ENCODE data around the gene CROCC2.
A peak's percentile ranks its signal among the peaks of the same experiment; 100 is the strongest.
"Not testable (repeated sequence)": the region's sequence is repeated elsewhere in the genome, so short reads cannot be mapped to it uniquely, and the experiment has no call there.

The CROCC2 gene

DNA sequence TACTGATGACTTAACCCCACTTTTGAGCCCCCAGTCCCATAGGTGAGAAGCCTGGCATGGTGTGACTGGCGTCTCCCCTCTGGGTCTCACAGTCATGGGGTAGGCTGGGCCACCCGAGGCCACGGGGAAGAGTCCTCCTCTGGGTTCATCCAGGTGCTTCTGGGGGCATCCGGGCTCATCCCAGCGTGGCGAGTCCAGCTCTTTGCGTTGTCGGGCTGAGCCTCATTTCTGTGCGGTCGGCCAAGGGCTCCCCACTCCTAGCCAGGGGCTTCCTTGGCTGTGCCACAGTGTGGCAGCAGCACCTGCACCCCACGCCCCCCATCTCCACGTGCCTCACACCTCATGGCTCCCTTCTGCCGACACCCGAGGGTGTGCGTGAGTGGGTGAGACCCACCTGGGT is 64.7 kb downstream of the CROCC2 start:
- no peak for DNase-seq (ENCODE audit: low read depth, low spot score)
- H3K4me3 ChIP-seq (ENCODE audit: low read length): no peak overlapping the region

DNA sequence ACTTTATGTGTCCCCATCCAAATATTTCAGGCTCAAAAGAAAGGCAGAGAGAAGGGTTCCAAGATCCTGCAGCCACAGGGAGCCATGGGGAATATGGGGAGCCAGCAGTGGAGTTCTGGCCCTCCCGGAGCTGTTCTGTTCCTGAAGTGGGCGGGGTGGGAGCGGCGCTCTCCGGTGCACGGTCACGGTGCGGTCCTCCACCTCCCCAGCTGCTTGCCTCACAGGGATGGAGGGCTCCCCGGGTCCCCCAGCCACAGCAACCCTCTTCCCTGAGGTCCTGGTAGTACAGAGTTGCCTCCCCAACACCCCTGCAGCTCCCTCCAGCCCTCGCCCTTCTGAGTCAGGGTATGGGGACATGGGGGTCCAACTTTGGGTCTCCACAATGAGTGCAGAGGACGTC is 66.1 kb downstream of the CROCC2 start:
- no peak for DNase-seq (ENCODE audit: low read depth, low spot score)
- H3K4me3 ChIP-seq (ENCODE audit: low read length): no peak overlapping the region

DNA sequence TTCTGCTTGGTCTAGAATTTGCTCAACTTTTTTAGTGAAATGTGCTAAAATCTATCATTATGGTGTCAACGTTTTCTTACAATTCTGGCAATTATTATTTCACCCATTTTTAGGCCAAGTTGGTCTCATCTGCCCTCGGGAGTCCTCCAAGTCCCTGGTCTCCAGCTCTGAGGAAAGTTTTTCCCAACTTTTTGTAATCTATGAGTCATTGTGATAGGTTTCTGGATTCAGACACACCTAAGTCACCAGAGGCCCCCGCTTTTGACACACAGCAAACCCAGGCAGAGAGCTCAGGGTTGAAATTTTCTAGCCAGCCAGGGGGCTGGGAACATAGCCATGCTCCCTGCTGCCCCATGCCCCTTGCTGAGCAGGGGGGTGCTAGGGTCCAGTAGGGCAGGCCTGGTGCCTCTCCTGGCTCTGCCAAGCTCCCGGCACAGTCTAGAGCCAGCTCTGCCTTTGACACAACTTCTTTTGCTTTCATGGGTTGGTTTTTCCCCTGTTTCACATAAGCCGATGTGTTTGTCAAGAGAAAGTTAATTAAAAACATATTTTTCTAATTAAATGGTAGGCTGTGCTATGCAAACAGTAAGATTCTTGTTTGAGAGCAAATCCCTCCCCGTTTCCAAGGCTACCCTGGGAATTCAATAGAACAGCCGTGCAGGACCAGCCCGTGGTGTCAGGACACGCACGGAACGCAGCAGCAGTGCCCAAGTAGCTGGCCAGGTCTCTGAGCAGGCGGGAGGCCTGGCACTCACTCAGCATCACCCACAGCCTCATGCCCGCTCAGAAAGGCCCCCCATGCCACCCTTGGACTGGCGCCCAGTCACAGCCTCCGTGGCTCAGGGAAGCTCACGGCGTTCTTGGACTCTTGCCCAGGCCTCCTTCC is 66.7 kb downstream of the CROCC2 start:
- DNase-seq (ENCODE audit: low read depth, low spot score): no peak
- H3K4me3 ChIP-seq (ENCODE audit: low read length): no peak overlapping the region

DNA sequence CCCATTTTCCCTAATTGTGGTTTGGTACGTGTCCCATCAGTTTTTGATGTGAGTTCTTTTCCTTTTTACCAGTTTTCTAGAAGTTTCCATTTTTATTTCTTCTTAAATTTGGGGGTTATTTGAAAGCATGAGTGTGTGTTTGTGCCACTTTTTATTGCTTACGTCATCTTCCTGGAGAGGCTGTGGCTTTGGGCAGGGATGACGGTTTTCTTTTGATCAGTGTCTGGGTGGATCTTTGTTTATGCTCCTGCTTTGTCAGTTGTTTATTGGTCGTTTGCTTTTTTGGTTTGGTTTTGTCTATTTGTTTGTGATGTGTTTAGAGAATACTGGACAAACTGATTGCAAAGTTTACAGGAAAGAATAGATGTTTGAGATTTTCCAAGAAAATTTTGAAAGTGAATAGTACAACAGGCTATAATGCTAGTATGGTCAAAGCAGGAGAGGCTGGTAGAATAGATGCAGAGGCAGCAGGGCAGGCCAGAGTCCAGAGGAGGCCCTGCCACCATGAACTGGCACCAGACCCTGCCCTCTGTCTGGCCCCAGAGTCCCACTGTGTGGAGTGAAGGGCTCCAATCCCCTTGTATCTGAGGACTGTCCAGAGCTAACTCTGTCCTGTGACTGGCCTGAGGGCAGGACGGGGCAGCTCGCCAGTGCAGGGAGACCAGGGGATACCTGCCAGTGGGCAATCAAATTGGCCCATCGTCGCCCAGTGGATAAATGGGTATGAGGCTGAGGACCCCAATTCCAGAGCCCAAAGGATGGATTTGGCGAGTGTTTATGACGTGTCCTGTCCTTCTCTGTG is 68.8 kb downstream of the CROCC2 start:
- peak; percentile 12 for DNase-seq (ENCODE audit: low read depth, low spot score)
- no peak overlapping the region for H3K4me3 ChIP-seq (ENCODE audit: low read length)

DNA sequence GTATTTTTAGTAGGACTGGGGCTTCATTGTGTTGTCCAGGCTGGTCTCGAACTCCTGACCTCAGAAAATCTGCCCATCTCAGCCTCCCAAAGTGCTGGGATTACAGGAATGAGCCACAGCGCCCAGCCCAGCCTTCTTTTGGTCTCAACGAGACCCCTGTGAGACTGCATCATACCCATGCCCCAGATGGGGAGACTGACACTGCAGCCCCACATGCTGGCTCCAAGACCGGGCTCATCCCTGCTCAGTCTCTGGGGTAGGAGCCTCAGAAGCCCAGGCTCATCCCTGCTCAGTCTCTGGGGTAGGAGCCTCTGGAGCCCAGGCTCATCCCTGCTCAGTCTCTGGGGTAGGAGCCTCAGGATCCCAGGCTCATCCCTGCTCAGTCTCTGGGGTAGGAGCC is 69.8 kb downstream of the CROCC2 start:
- H3K4me3 ChIP-seq (ENCODE audit: low read length); DNase-seq (ENCODE audit: low read depth, low spot score): not testable (repeated sequence)

DNA sequence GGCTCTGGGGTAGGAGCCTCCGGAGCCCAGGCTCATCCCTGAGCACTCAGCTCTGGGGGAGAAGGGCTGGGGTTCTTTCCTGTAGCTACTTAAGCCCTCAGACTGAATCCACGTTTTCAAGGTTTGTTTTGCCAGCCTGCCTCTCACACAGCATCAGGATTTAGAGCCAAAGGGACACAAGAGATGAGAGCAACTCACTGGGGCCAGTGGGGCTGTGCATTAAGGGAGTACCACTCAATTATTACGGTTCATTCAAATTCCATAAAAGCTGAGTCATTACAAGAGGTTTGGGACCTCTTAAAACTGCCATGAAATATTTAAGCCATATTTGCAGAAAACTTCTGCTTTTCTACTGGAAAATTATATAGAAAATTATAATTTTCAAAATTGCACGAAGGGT is 75.1 kb downstream of the CROCC2 start:
- no peak overlapping the region for H3K4me3 ChIP-seq (ENCODE audit: low read length)
- DNase-seq (ENCODE audit: low read depth, low spot score): no peak

DNA sequence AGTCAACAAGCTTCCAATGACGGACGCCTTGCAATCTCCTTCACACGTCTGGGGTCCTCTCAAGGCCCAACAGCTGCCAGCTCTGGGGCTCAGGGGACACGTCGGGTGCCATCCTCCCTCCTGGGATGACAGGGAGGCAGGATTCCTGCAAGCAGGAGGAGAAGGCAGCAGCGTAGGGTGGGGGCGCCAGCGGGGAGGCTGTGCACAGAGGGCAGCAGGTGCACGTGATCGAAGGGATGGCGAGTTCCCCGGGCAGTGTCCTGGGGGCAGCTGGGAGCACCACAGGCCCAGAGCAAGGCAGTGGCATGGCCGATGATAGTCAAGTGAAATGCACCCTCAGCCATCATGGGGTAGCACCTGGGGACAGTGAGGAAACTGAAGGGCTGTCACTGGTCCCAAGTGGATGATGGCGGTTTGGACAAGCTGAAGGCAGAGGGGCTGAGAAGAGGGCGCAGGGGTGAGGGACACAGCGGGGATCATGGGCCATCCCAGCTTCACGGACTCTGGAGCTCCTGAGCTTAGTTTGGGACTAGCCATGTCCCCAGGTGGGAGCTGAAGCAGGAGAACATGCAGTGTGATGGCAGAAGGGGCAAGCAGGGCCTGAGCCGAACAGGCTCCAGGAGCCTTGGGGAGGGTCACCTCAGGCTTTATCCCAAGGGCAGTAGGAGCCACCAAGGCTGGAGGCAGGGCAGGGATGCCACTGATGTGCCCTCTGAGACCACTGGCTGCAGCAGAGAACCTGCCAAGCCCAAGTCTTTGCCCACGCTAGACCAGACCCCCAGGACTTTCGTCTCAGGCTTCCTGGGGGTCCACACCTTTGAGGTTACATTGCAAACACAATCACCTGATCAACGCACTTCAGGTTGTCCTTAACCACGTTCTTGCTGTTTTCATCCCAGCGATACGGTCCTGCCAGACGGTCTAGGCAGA is 76.0 kb downstream of the CROCC2 start:
- H3K4me3 ChIP-seq (ENCODE audit: low read length): no peak overlapping the region
- no peak for DNase-seq (ENCODE audit: low read depth, low spot score)

DNA sequence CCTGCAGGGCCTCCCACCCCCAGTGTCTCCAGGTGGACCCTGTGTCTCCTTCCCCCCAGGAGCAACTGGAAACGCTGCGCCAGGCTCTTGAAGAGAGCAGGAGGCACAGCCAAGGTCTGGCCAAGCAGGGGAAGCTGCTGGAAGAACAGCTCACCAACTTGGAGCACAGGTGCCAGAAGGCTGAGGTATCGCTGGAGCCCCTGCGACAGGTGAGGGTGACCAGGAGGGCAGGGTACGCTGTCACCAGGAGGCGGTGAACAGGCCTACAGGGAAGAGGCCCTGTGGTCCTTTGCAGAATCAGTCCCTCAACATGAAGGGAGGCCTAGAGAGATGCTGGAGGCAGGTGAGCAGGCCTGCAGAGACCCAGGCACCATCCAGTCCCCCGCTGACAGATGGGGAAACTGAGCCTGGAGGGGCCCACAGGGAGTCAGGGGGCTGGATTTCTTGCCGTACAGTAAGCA is 76.7 kb downstream of the CROCC2 start:
- no peak for DNase-seq (ENCODE audit: low read depth, low spot score)
- H3K4me3 ChIP-seq (ENCODE audit: low read length): no peak overlapping the region

DNA sequence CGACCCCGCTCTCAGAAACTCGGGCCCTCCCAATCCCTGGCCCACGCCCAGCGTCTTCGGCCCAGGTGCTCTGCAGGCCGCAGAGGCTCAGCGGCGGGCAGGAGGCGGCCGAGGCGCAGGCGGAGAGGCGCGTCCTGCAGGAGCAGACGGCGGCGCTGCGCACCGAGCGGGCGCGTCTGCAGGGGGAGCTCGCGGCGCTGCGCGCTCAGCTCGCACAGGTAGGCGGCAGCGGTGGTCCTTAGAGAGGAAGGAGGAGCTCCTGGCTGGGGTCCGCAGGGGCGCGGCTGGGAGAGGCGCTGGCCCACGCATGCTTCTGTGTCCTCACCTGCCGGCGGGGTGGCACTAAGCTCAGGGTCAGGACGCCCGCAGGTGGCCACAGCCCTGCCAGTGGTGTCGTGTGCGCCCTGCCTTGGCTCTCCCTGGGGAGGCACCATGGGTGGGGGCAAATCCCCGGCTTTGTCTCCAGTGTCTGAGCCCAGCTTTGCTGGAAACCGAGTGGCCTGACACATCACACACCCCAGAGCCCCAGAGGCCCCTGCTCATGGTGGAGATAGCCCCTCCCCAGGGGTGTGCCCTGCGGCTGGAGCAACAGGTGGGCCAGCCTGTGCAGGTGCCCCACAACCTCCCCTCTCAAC is 77.3 kb downstream of the CROCC2 start:
- H3K4me3 ChIP-seq (ENCODE audit: low read length): no peak overlapping the region
- DNase-seq (ENCODE audit: low read depth, low spot score): peak; percentile 26

DNA sequence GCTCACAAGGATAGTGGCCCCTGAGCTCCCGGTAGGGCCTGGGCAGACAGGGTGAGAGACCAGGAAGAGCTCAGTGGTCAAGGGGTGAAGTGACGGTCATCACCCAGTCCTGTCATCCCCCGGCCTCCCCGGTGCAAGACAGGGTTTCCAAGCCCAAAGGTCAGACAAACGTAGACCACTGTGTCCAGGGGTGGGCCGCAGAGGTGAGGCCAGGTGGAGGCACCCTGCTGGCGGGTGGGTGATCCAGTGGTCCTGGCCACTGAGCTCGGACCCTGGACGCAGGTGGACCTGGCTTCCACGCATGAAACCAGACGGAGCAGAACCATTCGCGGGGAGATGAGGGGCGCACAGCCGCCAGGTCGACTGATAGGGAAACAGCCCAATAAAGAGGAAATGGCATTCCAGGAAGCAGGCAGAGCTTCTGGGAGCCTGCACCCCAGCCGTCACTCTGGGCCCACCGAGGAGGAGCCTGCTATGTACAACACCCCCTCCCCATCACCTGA is 77.9 kb downstream of the CROCC2 start:
- DNase-seq (ENCODE audit: low read depth, low spot score): no peak
- H3K4me3 ChIP-seq (ENCODE audit: low read length): no peak overlapping the region

DNA sequence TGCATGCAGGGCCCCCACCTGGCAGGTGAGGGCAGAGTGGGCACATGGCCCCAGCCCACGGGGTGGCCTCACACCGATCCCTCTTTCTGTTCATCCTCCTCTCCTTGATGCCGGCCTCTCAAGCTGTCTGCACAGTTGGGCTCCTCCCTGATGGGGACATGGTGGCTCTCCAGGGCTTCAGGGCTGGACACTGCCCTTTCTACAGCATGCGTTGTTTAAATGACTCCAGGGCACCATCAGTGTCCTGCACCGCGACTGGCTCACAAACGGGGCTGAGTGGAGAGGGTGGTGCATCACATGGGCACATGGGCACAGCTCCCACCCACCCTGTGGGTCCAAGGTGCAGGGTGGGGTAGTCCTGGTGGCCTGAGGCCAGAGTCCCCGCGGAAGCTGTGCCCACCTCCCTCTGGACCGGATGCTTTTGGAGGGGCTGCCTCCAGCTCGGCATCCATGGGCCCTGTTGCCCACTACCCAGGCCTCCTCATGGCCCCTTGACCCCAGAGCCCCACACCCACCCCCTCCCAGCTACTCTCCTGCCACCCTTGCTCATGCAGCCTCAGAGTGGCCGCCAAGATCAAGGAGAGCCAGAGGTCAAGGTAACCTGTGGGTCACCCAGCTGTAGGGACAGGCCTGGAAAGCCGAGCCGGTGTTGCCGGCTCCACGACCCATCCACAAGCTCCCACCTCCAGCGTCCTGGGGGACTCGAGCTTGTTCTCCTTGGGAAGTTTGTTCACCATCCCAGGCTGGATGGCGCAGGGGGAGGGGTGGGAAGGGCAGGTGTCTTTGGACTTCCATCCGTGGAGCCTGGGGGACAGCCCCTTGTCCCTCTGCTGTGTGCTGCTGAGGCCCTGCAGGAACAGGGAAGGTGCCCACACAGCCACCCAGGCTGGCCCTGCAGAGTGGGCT is 80.0 kb downstream of the CROCC2 start:
- DNase-seq (ENCODE audit: low read depth, low spot score): no peak
- H3K4me3 ChIP-seq (ENCODE audit: low read length): no peak overlapping the region

DNA sequence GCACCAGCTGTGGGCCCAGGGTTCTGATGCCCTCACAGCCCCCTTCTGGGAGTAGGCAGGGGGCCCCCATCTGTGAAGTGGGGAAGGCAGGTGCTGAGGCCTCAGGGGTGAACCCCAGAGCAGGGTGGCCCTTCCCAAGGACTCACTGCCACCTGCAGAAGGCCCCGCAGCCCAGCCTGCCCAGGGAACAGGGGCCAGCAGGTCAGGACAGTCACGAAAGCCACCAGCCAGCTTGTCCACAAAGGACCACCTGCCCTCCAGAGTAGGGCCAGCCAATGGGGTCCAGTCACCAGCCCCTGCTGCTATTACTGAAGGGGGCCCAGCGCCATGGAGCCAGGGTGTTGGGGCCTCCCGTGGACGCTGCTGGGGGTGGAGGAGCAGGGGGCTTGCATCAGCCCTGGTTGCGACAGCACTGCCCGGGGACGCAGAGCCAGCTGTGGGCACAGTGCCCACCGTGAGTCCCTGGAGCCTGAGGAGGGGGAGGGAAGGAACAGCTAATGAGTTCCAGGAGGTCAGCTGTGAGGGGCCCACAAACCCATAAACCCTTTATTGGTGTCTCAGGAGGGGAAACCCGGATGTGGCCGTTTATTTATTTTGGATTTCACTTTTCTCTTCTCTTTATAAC is 80.8 kb downstream of the CROCC2 start:
- no peak overlapping the region for H3K4me3 ChIP-seq (ENCODE audit: low read length)
- DNase-seq (ENCODE audit: low read depth, low spot score): no peak

DNA sequence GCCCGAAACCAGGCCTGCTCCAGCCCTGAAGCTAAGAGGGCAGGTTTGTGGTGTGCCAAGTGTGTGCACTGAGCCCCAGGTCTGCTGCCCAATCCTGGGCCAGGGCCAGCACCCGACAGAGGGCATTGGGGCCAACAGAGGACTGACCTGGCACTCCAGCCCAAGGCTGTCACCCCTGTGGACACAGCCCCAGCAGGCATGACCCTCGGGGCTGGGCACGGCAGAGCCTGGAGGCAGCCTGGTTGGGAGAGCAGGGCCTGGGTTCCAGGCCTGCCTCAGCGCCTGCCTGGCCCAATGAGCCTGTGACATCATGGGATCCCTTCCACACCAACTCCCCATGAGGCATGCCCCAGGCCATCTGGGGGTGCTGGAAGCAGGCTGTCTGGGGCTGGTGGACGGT is 81.5 kb downstream of the CROCC2 start:
- DNase-seq (ENCODE audit: low read depth, low spot score): no peak
- H3K4me3 ChIP-seq (ENCODE audit: low read length): no peak overlapping the region

DNA sequence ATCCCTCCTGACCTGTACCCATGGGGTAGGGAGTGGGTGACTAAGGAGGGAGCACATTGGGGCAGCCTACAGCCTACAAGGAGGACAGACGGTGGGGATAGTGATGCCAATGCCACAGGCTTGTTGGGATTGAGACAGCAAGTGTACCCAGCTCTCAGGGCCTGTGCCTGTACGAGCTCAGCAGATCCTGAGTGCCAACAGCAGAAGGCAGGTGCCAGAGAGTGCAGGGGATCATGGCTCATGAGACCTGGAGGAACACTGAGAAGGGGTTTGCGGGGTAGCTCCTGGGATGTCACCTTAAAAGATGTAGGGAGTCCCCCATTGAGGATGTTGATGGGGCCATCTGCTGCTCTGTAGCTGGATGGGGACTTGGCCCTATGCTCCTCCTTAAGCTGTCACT is 82.0 kb downstream of the CROCC2 start:
- no peak overlapping the region for H3K4me3 ChIP-seq (ENCODE audit: low read length)
- no peak for DNase-seq (ENCODE audit: low read depth, low spot score)

DNA sequence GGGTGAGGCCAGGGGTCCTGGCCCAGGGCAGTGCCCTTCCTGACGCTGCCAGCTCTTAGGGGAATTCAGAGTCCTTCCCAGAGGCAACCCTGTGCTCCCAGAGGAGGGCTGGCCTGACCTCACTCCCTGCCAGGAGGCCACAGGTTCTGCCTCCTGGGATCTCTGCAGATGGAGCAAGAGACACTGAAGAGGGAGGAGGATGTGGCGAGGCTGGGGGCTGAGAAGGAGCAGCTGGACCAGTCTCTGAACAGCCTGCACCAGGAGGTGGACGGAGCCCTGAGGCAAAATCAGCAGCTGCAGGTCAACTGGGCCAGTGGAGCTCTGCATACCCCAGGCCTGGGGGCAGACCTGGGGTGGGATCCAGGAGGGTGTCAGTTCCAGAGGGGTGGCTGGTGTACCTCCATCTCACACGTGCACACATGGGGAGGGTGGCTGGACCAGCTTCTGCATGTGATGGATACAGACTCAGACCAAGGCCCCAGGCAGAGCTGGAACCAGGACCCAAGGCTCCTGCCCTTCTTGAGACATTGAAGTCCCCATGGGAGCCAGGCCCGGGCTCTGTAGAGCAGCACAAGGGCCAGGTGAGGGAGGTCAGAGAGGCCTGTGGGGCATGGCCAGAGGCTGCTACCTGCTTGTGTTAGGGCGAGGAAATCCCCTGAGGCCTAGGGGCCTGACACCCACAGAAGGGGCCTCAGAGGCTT is 82.6 kb downstream of the CROCC2 start:
- H3K4me3 ChIP-seq (ENCODE audit: low read length): no peak overlapping the region
- DNase-seq (ENCODE audit: low read depth, low spot score): no peak

DNA sequence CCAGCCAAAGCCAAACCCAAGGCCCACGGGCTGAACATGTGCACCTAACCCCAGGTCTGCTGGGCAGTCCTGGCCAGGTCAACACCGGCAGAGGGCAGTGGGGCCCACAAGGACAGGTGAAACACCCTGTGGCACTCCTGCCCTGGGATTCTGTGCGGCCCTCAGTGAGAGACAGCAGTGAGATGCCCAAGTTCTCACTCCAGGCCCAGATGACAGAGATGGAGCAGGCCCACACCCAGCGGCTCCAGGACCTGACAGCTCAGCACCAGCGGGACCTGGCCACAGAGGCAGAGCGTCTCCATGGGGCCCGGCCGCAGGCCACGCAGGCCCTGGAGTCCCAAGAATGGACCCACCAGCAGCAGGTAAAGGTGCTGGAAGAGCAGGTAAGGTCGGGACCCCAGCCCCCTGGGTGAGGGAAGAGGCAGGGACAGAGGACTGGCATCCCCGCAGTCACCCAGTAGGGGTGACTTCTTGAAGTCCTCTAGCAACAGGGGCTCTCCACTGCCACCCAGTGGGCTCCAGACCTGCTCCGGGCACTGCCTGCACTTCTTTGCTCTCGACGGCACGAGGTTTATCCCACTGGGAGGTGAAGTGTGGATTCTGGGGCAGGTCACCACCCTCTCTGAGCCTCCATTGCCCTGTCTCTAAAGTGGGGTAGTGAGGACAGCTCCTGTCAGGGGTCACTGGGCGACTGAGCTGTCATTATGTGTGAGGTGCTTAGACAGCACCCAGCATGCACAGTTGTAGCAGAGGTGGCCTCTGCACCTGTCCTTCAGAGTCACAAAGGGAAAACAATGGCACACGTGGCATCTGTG is 83.5 kb downstream of the CROCC2 start:
- no peak overlapping the region for H3K4me3 ChIP-seq (ENCODE audit: low read length)
- no peak for DNase-seq (ENCODE audit: low read depth, low spot score)
